HepG2 (cell line): ENCODE data around the gene HTR6. TPM values are rescaled to one million over a fixed set of nuclear protein-coding genes. Genes with fewer than 3 reads are reported as not detected.

Experiments used
- ATAC-seq: fragments of 200-7000 bp; cut with Tn5 transposase; 3 replicates; pipeline ENCODE4 v1.9.1; 2020; ENCODE audit warnings: mild to moderate bottlenecking, moderate library complexity
- BruUV-seq: library from RNA; stranded (reverse); fragments of 400-500 nt; replicated peaks from 2 replicates; lab custom pipeline; 2021; lab: Mats Ljungman, UMichigan
- CTCF ChIA-PET: fragments of 300-600 bp; formaldehyde crosslinking; extraction: SDS; loops from one replicate; lab custom pipeline; 2021; ENCODE audit warnings: low total read pairs, inconsistent platforms, low intra/inter-chr PET ratio; lab: Yijun Ruan, JAX
- POLR2A ChIA-PET: fragments of 350-600 bp; sonication (Branson Sonifier 250); formaldehyde crosslinking; loops from one replicate; lab custom pipeline; 2020; ENCODE audit warnings: antibody characterized with exemption, inconsistent platforms; lab: Yijun Ruan, JAX
- DNase-seq: peaks from one replicate; pipeline ENCODE4 v3.0.0-alpha.2; 2015; ENCODE audit warnings: low spot score
- FAIRE-seq: peaks from 3 replicates; lab custom pipeline; 2011; peaks lifted over from hg19 to GRCh38; lab: Jason Lieb, UNC
- H2AFZ ChIP-seq: one replicate; pipeline ENCODE4 v1.6.1; 2011; ENCODE audit warnings: low read length, inconsistent platforms
- H3K27ac ChIP-seq: fragments of 300-600 bp; 3 replicates; pipeline ENCODE4 v1.8.0; 2011; ENCODE audit warnings: mixed run types, mild to moderate bottlenecking, mixed read lengths, low read length, inconsistent platforms; ENCODE audit not compliant: insufficient read depth; ENCODE audit errors: extremely low read length
- H3K27me3 ChIP-seq, 2 experiments: fragments of 200-600 bp in 1 of 2; 2 replicates in 1 of 2; 3 replicates in 1 of 2; pipeline versions ENCODE4 v1.6.0 to v1.8.0; 2011; ENCODE audit warnings: low read length in 2 of 2, mild to moderate bottlenecking in 2 of 2, moderate library complexity in 2 of 2, inconsistent platforms in 1 of 2; ENCODE audit not compliant: insufficient read depth in 2 of 2, control insufficient read depth in 1 of 2
- H3K36me3 ChIP-seq, 2 experiments: fragments of 200-600 bp in 1 of 2; replicated peaks in 1 of 2; 2 replicates in 1 of 2; 3 replicates in 1 of 2; pipeline versions ENCODE4 v1.5.1 to v1.8.0; 2011; ENCODE audit warnings: low read length in 2 of 2, inconsistent platforms in 1 of 2; ENCODE audit not compliant: insufficient read depth in 2 of 2, control insufficient read depth in 1 of 2
- H3K4me1 ChIP-seq: 2 replicates; pipeline ENCODE4 v1.5.1; 2012; ENCODE audit warnings: low read length, inconsistent platforms; ENCODE audit not compliant: insufficient read depth
- H3K4me2 ChIP-seq: 2 replicates; pipeline ENCODE4 v1.6.0; 2011; ENCODE audit warnings: low read depth, low read length, inconsistent platforms
- H3K4me3 ChIP-seq, 3 experiments: fragments of 200-600 bp in 1 of 3; sonication (generic), shearing (Covaris generic) in 1 of 3; replicated peaks in 1 of 3; 2 replicates each; pipeline ENCODE4 v1.5.1; 2011 to 2016; ENCODE audit warnings: low read length in 3 of 3, inconsistent platforms in 2 of 3, low read depth in 2 of 3, mild to moderate bottlenecking in 2 of 3, control low read depth in 1 of 3, mixed read lengths in 1 of 3; ENCODE audit not compliant: insufficient read depth in 1 of 3
- H3K79me2 ChIP-seq: one replicate; pipeline ENCODE4 v1.6.1; 2011; ENCODE audit warnings: low read length, inconsistent platforms; ENCODE audit not compliant: insufficient read depth
- H3K9ac ChIP-seq: 2 replicates; pipeline ENCODE4 v1.6.0; 2011; ENCODE audit warnings: mild to moderate bottlenecking, low read depth, low read length, inconsistent platforms; ENCODE audit not compliant: insufficient read depth
- H3K9me3 ChIP-seq: 2 replicates; pipeline ENCODE4 v1.5.1; 2012; ENCODE audit warnings: mild to moderate bottlenecking, low read length
- H4K20me1 ChIP-seq: 2 replicates; pipeline ENCODE4 v1.6.0; 2011; ENCODE audit warnings: inconsistent platforms, mild to moderate bottlenecking, low read length, moderate library complexity; ENCODE audit not compliant: insufficient read depth
- ERF ChIP-seq: IDR thresholded peaks from 2 replicates; pipeline ENCODE4 v1.6.1; 2018; ENCODE audit warnings: missing biosample characterization, missing genetic modification reagents
- HNRNPL ChIP-seq: fragments of 200-400 bp; formaldehyde crosslinking; IDR thresholded peaks from 2 replicates; pipeline ENCODE4 v1.6.1; 2017; ENCODE audit warnings: mild to moderate bottlenecking, low read depth, low read length
- HOXA3 ChIP-seq: sonication (generic); formaldehyde crosslinking; IDR thresholded peaks from 2 replicates; pipeline ENCODE4 v1.5.0; 2020; ENCODE audit warnings: missing genetic modification reagents
- LRRFIP1 ChIP-seq: sonication (generic); formaldehyde crosslinking; conservative IDR thresholded peaks from 2 replicates; pipeline ENCODE4 v1.4.0; 2020; ENCODE audit warnings: missing genetic modification reagents
- RARG ChIP-seq: sonication (generic); formaldehyde crosslinking; IDR thresholded peaks from 2 replicates; pipeline ENCODE4 v1.4.0; 2020; ENCODE audit warnings: low read depth, mild to moderate bottlenecking, missing genetic modification reagents
- TARDBP ChIP-seq: sonication (generic); formaldehyde crosslinking; IDR thresholded peaks from 2 replicates; pipeline ENCODE4 v1.8.0; 2022; ENCODE audit warnings: mild to moderate bottlenecking, missing genetic modification reagents
- ZNF674 ChIP-seq: sonication (generic); formaldehyde crosslinking; IDR thresholded peaks from 2 replicates; pipeline ENCODE4 v1.5.0; 2020; ENCODE audit warnings: low read depth, mild to moderate bottlenecking, missing genetic modification reagents
- ZNF777 ChIP-seq: sonication (generic); formaldehyde crosslinking; IDR thresholded peaks from 2 replicates; pipeline ENCODE4 v1.4.0; 2020; ENCODE audit warnings: missing genetic modification reagents
- WGBS: methylation state at CpG from one replicate; pipeline ENCODE4 v1.1.6; 2017; ENCODE audit warnings: low lambda C conversion rate; 5-methylcytosine and 5-hydroxymethylcytosine counted together
- in situ Hi-C: cut with HindIII; loops from 2 replicates; pipeline ENCODE4 v1.10.0; 2017; ENCODE audit warnings: low pct_unique_long_range_greater_than_20kb; ENCODE audit not compliant: extremely low pct_ligation_motif_present
- intact Hi-C: fragments of 100-400 bp; cut with micrococcal nuclease; formaldehyde crosslinking; loops from one replicate; pipeline ENCODE4 v1.10.0; 2022; ENCODE audit not compliant: unreplicated experiment
- polyA plus RNA-seq, 8 experiments: library from polyadenylated mRNA; depleted of rRNA in 3 of 8; stranded (reverse) in 7 of 8; unstranded in 1 of 8; fragments of >200 nt; fragmentation: Illumina TruSeq in 4 of 8; extraction: Trizol in 4 of 8; gene quantifications; 2 replicates each; pipeline versions ENCODE4 v1.2.1 to v1.2.3, GENCODE V29; 2011 to 2016; ENCODE audit warnings: low read depth in 4 of 8, missing spikeins in 1 of 8, mixed read lengths in 1 of 8; ENCODE audit not compliant: insufficient read depth in 1 of 8
- total RNA-seq, 5 experiments: library from RNA; depleted of rRNA; stranded (reverse); fragments of >200 nt; fragmentation: Illumina TruSeq; extraction: Trizol; gene quantifications; 2 replicates each; pipeline ENCODE4 v1.2.3, GENCODE V29; 2016; ENCODE audit warnings: low read depth in 1 of 5

HTR6 gene
- total and polyA plus RNA-seq, 2 of the 13 experiments (the other 11 are each of a cell fraction or from before 2014, with no cell fraction given) = 0.04 TPM; not detected in 1

DNA sequence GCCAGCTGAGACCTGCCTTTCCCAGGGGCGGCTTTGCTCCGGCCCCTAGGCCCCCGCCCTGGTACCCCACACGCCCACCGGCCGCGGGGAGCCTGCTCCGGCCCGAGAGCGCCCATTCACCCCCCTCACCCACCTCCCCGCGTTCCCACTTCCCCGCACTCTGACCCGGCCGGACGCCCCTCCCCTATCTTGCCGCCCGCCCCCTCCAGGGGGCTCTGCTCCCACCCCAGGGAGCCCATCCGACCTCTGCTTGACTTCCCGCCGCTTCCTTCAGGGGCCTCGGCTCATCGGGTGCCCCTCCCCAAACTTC lies 466 bp downstream of the HTR6 start (continued):
- TF ChIP-seq RARG (no peak), ZNF674 (CRISPR knock-in tag) (no peak), ERF (CRISPR knock-in tag) (no peak), LRRFIP1 (CRISPR knock-in tag) (no peak)

- intact Hi-C loops (no loop called here), in situ Hi-C loops (no loop called here)
- 34% methylated on average over 56 of the region's 84 CpGs for WGBS
- DNase-seq (no peak), ATAC-seq (peak; percentile 42), FAIRE-seq (no peak)
- ChIA-PET POLR2A (no interaction called here), CTCF (no interaction called here)
- H3K27ac ChIP-seq = no peak overlapping the region
- no peaks in the 10 kb centered on the region for H3K9me3 ChIP-seq
- TF ChIP-seq TARDBP (no peak), HNRNPL (0 out of 2 replicates have a peak, but pooled peaks have one; percentile 45), HOXA3 (CRISPR knock-in tag) (0 out of 2 replicates have a peak, but pooled peaks have one; percentile 20), ZNF777 (CRISPR knock-in tag) (peak; percentile 70)
- no TSS peak for BruUV-seq
- peaks cover 10 to 60% of the 10 kb centered on the region in 2 experiments; a peak in 4 of 5 replicates for H3K27me3 ChIP-seq
- H3K4me1 ChIP-seq = peaks cover 15% of the 10 kb centered on the region
- peak overlapping the region; percentile 79; the same call in 1 of the 2 replicates for H3K4me2 ChIP-seq
- no peak overlapping the region for H3K9ac ChIP-seq
- H3K4me3 ChIP-seq = peak overlapping the region in 1 of 3 experiments; percentile 69; a peak in 1 of 6 replicates
- no peaks in the 10 kb centered on the region for H3K79me2 ChIP-seq
- H4K20me1 ChIP-seq = 0 out of 2 replicates have a peak, but pooled peaks cover 2% of the 10 kb centered on the region
- no peak overlapping the region for H2AFZ ChIP-seq
- no peaks in the 10 kb centered on the region for H3K36me3 ChIP-seq
Observed at GRCh38 chr1:19665496-19666465, 1.1 kb downstream of the HTR6 start.
